ENCODE measurements around the gene VGLL2. TPM values are rescaled to one million over a fixed set of nuclear protein-coding genes. Genes with fewer than 3 reads are reported as not detected.

The VGLL2 gene
- total RNA-seq, 4 donors from 2014 or later, result not detected

- no peaks in the 10 kb centered on the region for H3K27me3 ChIP-seq
- H3K36me3 ChIP-seq, result no peaks in the 10 kb centered on the region
- H3K9me3 ChIP-seq, result no peaks in the 10 kb centered on the region
- no peak overlapping the region for H3K27ac ChIP-seq
- H3K4me3 ChIP-seq, result no peak overlapping the region
- intact Hi-C loops (cut with DNase I), result no loop called here
- H3K4me1 ChIP-seq, result no peaks in the 10 kb centered on the region
- 70 to 89% methylated on average over 3 of the region's 3 CpGs for WGBS, 2 donors
- DNase-seq, result no peak
- TF ChIP-seq, protein P1, sequence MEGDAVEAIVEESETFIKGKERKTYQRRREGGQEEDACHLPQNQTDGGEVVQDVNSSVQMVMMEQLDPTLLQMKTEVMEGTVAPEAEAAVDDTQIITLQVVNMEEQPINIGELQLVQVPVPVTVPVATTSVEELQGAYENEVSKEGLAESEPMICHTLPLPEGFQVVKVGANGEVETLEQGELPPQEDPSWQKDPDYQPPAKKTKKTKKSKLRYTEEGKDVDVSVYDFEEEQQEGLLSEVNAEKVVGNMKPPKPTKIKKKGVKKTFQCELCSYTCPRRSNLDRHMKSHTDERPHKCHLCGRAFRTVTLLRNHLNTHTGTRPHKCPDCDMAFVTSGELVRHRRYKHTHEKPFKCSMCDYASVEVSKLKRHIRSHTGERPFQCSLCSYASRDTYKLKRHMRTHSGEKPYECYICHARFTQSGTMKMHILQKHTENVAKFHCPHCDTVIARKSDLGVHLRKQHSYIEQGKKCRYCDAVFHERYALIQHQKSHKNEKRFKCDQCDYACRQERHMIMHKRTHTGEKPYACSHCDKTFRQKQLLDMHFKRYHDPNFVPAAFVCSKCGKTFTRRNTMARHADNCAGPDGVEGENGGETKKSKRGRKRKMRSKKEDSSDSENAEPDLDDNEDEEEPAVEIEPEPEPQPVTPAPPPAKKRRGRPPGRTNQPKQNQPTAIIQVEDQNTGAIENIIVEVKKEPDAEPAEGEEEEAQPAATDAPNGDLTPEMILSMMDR (IDR thresholded peaks at IDR 0.05), result no peak
Measured at GRCh38 chr6:117309069-117309468, 43.7 kb downstream of the VGLL2 start.

- H3K9me3 ChIP-seq, result no peaks in the 10 kb centered on the region
- H3K27ac ChIP-seq, result no peak overlapping the region
- no peaks in the 10 kb centered on the region for H3K36me3 ChIP-seq
- H3K4me1 ChIP-seq, result no peaks in the 10 kb centered on the region
- DNase-seq, result no peak
- no peak for TF ChIP-seq POLR2A (IDR thresholded peaks at IDR 0.05)
- TF ChIP-seq, protein P1 (IDR thresholded peaks at IDR 0.05), result no peak
- H3K27me3 ChIP-seq, result no peaks in the 10 kb centered on the region
- no peak overlapping the region for H3K4me3 ChIP-seq
- intact Hi-C loops (cut with DNase I), result loop anchor here (10.0 kb wide), 1 partner anchor 335 kb away; no protein-coding TSS in a partner anchor
Measured at GRCh38 chr6:117309611-117310010, 44.3 kb downstream of the VGLL2 start.

DNA sequence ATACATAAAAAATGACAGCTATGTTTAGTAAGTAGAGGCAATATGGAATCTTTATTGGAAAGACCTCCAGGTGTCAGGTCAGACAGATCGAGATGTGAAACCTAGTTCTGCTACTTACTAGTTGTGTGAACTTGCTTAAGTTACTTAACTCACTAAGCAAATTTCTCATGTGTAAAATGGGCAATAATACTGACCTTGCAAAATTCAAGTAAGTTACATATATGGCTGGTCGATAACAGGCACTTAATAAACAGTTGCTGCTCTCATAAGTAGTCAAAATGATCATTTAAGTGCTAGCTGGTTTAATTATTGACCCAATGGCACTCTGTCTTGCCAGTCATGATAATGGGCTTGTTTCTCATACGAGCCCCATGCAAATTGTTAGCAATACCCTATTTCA is 46.0 kb downstream of the VGLL2 start:
- intact Hi-C loops (cut with DNase I), result loop anchor here (10.0 kb wide), 1 partner anchor 337 kb away; no protein-coding TSS in a partner anchor
- H3K27me3 ChIP-seq, result no peaks in the 10 kb centered on the region
- TF ChIP-seq POLR2A (IDR thresholded peaks at IDR 0.05), result no peak
- TF ChIP-seq, protein P1 (IDR thresholded peaks at IDR 0.05), result no peak
- H3K27ac ChIP-seq, result no peak overlapping the region
- no peaks in the 10 kb centered on the region for H3K9me3 ChIP-seq
- DNase-seq, result no peak
- no peak overlapping the region for H3K4me3 ChIP-seq
- no peaks in the 10 kb centered on the region for H3K4me1 ChIP-seq
- WGBS, 2 donors, result 70 to 81% methylated on average over 3 of the region's 3 CpGs
- H3K36me3 ChIP-seq, result no peaks in the 10 kb centered on the region

DNA sequence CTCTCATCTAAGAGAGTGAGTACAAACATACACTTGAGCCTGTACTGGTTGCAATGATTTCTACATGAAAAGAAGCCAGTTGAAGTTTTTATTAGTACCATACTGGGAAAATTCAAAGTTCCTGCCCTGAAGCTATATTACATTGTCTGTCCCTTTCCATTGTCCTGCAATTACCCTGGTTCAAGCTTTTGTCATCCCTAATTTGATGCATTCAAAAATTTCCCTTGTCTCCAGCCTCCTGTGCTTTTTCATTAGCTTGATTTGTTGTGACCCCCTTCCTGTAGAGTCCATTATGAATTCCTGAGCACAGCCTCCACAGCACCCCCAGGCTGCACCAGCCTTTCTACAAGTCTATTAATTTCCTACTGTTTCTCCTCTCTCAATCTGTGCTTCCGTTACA is 46.4 kb downstream of the VGLL2 start:
- TF ChIP-seq, protein P1 (IDR thresholded peaks at IDR 0.05), result no peak
- no peak for TF ChIP-seq POLR2A (IDR thresholded peaks at IDR 0.05)
- no peaks in the 10 kb centered on the region for H3K9me3 ChIP-seq
- intact Hi-C loops (cut with DNase I), result loop anchor here (10.0 kb wide), 1 partner anchor 337 kb away; no protein-coding TSS in a partner anchor
- H3K4me3 ChIP-seq, result no peak overlapping the region
- WGBS, 2 donors, result 94 to 96% methylated on average over 1 of the region's 1 CpG
- no peak overlapping the region for H3K27ac ChIP-seq
- no peaks in the 10 kb centered on the region for H3K27me3 ChIP-seq
- H3K36me3 ChIP-seq, result no peaks in the 10 kb centered on the region
- no peak for DNase-seq
- H3K4me1 ChIP-seq, result no peaks in the 10 kb centered on the region

- Histone ChIP-seq H3K4me1 (no peaks in the 10 kb centered on the region), H3K4me3 (no peak overlapping the region), H3K9me3 (no peaks in the 10 kb centered on the region), H3K27me3 (no peaks in the 10 kb centered on the region), H3K36me3 (no peaks in the 10 kb centered on the region), H3K27ac (no peak overlapping the region)
- intact Hi-C loops (cut with DNase I), result loop anchor here (10.0 kb wide), 1 partner anchor 342 kb away; no protein-coding TSS in a partner anchor
- DNase-seq, result no peak
- 23 to 37% methylated on average over 4 of the region's 4 CpGs for WGBS, 2 donors
- TF ChIP-seq, protein P1 (IDR thresholded peaks at IDR 0.05), result peak in 3 of 6 experiments; percentile 28 to 57 (median 35)
- no peak for TF ChIP-seq POLR2A (IDR thresholded peaks at IDR 0.05)
Measured at GRCh38 chr6:117317261-117317660, 51.9 kb downstream of the VGLL2 start.

Small RNA genes within 50 kb of the gene (small RNA-seq; reads per million reads assigned to genes)
- 0 reads per million in 4 donors for gene RN7SKP18

Other genes with a start within 250 kb of the VGLL2 start
- gene ROS1, start 160.4 kb downstream of the VGLL2 start, total RNA-seq, result not detected
- 10 to 100 TPM in 2 of 4 donors, 1 to 10 TPM in 2; 6.7 to 19.1 (median 10.8) TPM for gene DCBLD1, start 217.1 kb downstream of the VGLL2 start, total RNA-seq

Data from esophagus squamous epithelium (tissue), 5 donors.